ENCODE data around the gene WTIP.

DNA sequence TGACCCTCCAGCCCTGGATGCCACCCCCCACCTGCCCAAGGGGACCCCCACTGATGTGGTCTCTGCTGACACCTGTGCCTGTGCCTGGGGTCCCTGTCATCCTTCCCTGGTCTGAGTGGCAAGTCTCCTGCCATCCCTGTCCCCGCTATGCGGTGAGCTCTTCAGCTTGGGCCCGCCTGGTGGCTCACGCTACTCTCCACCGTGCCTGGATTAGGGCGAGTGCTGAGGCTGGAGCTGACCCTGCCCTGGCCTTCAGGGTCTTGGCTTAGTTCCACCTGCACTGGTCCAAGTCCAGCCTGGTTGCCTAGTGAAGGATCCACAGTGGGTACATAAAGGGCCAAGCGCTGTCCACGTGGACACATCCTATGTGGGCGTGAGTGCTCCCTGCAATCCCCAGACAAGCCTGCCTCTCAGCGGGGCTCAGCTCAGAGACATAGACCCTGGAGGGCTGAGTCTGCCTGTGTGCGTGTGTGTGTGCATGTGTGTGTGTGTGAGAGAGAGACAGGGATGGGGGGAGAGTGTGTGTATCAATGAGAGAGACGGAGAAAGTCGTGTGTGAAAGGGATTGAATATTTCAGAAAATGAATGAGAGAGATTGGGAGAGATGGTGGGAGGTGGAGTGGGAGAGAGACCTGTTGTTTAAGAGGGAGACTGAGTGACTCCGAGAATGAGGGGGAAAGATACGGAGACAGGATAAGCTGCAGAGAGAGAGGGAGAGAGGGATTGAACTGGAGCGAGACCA is 22.1 kb downstream of the WTIP start:
- TF ChIP-seq, protein P1, sequence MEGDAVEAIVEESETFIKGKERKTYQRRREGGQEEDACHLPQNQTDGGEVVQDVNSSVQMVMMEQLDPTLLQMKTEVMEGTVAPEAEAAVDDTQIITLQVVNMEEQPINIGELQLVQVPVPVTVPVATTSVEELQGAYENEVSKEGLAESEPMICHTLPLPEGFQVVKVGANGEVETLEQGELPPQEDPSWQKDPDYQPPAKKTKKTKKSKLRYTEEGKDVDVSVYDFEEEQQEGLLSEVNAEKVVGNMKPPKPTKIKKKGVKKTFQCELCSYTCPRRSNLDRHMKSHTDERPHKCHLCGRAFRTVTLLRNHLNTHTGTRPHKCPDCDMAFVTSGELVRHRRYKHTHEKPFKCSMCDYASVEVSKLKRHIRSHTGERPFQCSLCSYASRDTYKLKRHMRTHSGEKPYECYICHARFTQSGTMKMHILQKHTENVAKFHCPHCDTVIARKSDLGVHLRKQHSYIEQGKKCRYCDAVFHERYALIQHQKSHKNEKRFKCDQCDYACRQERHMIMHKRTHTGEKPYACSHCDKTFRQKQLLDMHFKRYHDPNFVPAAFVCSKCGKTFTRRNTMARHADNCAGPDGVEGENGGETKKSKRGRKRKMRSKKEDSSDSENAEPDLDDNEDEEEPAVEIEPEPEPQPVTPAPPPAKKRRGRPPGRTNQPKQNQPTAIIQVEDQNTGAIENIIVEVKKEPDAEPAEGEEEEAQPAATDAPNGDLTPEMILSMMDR (IDR thresholded peaks at IDR 0.05) = no peak
- TF ChIP-seq EZH2 (IDR thresholded peaks at IDR 0.05) (no peak), EZH2phosphoT487 (IDR thresholded peaks at IDR 0.05) (no peak)
